ENCODE measurements around the gene ATXN10. TPM values are rescaled to one million over a fixed set of nuclear protein-coding genes. Genes with fewer than 3 reads are reported as not detected.
"Not testable (repeated sequence)": the region's sequence is repeated elsewhere in the genome, so short reads cannot be mapped to it uniquely, and the experiment has no call there.

The ATXN10 gene
- total RNA-seq, 1 experiment from 2014 or later, result 116 TPM

GRCh38 chr22:45709060-45709739 is 37.6 kb downstream of the ATXN10 start:
- peak; percentile 91 for DNase-seq (ENCODE audit: low read depth)

GRCh38 chr22:45709866-45710265 is 38.2 kb downstream of the ATXN10 start:
- peak; percentile 34 for DNase-seq (ENCODE audit: low read depth)

DNA sequence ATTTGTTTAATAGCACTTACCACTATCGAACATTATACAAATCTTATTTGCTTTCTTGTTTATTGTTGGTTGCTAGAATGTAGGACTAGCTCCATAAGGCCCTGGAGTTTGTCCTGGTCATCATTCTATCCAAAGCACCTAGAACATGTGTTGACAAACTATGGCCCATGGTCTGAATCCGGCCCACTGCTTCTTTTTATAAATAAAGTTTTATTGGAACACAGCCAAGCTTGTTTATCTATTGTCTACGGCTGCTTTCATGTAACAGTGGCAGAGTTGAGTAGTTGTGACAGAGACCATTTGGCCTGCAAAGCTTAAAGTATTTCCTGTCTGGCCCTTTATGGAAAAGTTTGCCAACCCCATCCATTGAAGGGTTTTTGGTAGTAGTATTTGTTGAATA is 38.8 kb downstream of the ATXN10 start:
- no peak for DNase-seq (ENCODE audit: low read depth)

- not testable (repeated sequence) for DNase-seq (ENCODE audit: low read depth)
Measured at GRCh38 chr22:45714390-45714789, 42.8 kb downstream of the ATXN10 start.

GRCh38 chr22:45717789-45718188 is 46.2 kb downstream of the ATXN10 start:
- peak; percentile 33 for DNase-seq (ENCODE audit: low read depth)

DNA sequence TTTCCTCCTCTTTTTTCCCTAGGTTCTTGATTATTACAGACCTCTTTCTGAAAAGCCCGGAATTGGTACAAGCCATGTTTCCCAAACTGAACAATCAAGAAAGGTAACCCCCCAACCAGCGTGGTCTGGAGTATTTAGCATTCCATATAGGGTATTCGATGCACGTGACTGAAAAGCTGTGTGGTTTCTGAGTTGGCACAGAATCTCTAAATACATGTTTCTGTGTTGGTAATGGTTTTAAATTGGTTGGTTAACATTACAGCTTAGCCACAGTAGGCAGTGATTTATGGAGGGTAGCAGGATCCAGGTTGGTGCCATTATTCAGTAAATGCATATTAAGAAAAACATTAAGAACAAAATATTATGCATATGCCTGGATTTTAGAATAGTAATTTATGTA is 46.8 kb downstream of the ATXN10 start:
- DNase-seq (ENCODE audit: low read depth), result peak; percentile 24

DNA sequence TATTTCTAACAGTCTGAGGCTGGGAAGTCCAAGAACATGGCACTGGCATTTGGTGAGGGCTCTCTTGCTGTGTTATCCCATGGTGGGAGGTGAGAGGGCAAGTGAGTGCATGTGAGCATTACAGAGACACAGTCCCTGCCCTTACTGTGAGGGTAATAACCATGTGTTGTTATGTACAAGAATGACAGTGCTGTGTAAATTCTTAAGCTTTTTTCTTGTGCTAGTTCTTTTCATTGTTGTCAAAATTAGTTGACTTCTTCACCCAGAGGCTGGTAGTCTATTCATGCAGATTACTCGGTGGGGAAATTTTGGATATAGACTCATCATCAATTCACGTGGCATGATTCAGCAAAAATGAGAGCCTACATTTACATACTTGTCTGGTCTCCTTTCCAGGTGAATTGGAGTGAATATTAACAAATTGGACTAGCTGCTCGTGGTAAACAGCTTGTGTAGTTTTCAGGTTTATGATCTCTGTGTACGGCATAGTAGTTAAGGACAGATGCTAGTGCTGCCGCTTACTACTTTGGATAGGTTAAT is 49.3 kb downstream of the ATXN10 start:
- DNase-seq (ENCODE audit: low read depth), result no peak

GRCh38 chr22:45722006-45722405 is 50.4 kb downstream of the ATXN10 start:
- no peak for DNase-seq (ENCODE audit: low read depth)

GRCh38 chr22:45726081-45726480 is 54.4 kb downstream of the ATXN10 start:
- no peak for DNase-seq (ENCODE audit: low read depth)

DNA sequence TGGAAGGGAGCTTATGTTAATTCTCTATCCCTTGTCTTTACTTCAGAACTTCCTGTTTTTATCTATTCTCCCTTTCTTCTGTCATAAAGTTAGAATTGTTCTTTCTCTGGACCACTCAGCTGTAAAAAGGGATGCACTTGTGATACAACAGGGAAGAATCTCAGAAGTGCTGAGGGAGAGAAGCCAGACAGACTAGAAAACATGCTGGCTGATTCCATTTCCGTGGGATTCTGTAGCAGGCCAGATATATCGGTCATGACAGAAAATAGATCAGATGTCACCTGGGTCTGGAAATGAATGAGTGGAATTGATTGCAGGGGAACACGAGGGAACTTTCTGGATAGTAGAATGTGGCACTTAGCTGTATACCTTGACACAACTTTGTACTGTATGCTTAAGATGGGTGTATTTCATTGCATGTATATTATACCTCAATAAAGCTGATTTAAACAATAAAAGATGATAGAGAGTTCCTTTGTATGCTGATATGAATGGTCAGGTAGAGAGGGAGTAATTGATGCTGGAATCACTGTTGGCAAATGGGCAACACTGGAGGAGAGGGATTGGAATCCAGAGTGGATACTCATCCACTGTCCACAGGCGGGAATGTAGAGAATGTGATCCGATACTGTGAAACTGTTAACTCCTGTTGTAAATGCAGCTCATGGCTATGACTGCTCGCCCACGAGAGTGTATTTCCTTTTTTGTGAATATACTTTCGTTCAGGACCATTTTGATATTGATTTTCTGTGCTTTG is 59.6 kb downstream of the ATXN10 start:
- DNase-seq (ENCODE audit: low read depth), result peak; percentile 11

DNA sequence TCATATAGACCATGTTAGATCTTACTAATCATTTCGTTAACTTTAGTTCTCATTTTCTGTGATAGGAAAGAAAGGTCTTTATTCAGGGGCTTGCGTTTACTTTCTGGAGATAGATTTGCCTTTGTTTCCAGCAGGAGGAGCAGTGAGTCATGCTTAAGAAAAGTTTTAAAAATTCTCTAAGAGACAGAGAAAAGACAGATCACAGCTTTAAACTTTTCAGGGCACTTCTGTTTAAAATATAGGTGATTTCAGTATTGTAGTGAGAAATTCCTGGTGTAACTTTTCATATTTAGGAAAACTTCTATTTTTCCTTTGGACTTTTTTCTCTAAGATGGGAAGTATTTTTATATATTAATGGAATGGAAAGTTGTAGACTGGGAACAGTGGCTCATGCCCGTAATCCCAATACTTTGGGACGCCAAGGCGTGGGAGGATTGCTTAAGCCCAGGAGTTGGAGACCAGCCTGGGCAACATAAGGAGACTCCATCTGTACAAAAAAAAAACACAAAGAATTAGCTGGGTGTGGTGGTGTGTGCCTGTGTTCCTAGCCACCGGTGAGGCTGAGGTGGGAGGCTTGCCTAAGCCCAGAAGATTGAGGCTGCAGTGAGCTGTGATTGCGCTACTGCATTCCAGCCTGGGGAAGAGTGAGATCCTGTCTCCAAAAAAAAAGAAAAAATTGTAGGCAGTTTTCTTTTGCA is 60.3 kb downstream of the ATXN10 start:
- DNase-seq (ENCODE audit: low read depth), result no peak

DNA sequence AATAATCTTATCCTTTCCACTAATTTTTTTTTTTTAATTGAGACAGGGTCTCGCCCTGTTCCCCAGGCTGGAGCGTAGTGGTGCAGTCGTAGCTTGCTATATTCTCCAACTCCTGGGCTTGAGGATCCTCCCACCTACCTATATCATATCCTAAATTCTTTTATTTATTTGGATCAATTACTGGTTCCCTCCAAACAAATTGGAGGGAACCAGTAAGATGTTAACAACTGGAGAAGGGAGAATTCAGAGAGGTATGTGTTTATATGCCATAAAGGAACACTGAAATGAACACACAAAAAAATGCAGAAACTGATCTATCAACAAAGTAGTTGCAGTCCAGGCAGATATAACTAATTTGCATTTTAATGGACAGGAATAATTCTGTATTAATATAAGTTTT is 63.6 kb downstream of the ATXN10 start:
- no peak for DNase-seq (ENCODE audit: low read depth)

GRCh38 chr22:45738206-45738605 is 66.6 kb downstream of the ATXN10 start:
- DNase-seq (ENCODE audit: low read depth), result no peak

DNA sequence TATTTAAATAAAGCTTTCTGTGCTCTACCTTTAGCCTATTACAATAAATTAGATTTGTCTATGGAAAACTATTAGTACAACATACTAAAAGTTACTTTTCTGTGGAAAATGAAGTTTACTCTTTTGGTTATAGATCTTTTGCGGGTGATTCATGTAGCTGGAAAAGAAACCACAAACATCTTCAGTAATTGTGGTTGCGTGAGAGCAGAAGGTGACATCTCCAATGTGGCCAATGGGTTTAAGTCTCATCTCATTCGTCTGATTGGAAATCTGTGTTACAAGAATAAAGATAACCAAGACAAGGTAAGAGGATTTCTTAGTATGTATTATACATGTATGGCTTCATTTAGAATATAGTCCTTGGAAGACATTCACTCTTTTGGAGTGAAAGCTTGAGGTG is 68.6 kb downstream of the ATXN10 start:
- no peak for DNase-seq (ENCODE audit: low read depth)

- DNase-seq (ENCODE audit: low read depth), result no peak
Measured at GRCh38 chr22:45742866-45743450, 71.3 kb downstream of the ATXN10 start.

DNA sequence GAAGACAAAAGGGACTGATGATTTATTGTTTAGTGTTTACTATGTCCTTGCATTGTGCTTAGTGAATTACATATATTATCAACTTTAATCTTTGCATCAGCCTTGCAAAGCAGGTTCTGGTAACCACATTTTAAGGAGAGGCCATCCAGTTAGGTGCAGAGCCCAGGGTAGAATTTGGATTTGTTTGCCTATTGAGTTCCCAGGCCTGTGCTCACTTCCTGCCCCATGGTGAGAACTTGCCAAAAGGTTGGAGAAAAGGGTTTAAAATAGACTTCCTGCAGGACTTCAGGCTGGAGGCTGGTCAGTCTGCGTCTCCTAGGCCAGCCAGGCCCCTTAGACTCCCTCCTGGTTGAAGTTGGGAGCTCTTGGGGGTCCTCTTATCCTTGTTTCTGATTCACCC is 72.1 kb downstream of the ATXN10 start:
- no peak for DNase-seq (ENCODE audit: low read depth)

- DNase-seq (ENCODE audit: low read depth), result no peak
Measured at GRCh38 chr22:45744442-45744841, 72.8 kb downstream of the ATXN10 start.

DNA sequence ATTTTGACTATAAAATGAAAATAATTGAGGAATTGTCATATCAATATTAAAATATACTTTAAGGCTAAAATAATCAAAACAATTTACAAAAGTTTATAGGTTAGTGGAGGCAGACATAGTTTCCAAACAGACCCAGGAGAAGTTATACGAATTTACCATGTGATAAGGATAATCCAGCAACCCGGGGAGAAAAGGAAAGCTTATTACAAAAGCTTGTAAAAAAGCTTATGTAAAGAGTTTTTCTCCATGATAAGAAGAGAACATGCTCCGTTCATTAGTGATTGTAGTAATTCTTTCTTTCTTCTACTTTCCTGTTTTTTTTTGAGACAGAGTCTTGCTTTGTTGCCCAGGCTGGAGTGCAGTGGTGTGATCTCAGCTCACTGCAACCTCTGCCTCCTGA is 79.0 kb downstream of the ATXN10 start:
- DNase-seq (ENCODE audit: low read depth), result no peak

DNA sequence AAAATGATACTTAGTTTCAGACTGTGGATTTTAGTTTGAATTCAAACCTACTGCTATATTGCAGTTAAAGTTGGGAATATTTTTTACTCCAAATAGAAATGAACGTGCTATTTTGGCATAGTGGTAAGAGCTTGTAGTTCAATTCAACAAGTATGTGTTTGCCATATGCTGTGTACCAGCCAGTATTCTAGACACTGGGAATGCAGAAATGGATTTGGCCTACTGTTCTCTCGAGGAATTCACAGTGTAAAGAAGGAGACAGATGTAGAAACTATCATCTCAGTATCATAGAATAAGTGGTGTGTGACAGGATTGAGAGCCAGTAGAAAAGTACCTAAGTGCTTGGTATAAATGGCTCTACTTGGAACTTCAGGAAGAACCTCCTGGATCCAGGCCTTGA is 80.4 kb downstream of the ATXN10 start:
- DNase-seq (ENCODE audit: low read depth), result no peak

GRCh38 chr22:45754822-45755221 is 83.2 kb downstream of the ATXN10 start:
- DNase-seq (ENCODE audit: low read depth), result no peak

DNA sequence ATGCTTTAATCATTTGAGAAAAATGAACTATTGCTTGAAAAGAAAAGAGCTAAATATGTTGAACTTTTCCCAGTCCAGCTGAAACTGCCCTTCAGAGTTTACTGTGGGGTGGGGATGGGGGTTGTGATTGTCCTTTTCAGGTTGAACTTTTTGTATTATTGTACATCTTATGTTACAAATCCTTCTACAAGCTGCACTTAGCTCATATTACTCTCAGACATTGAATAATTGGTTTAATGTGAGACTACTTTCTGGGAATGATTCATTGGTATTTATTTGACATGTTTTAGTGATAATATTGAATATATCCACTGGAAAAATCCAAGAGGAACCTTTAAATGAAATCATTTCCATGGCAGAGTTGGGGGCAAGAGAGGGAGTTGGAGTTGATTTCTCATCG is 84.9 kb downstream of the ATXN10 start:
- DNase-seq (ENCODE audit: low read depth), result no peak

DNA sequence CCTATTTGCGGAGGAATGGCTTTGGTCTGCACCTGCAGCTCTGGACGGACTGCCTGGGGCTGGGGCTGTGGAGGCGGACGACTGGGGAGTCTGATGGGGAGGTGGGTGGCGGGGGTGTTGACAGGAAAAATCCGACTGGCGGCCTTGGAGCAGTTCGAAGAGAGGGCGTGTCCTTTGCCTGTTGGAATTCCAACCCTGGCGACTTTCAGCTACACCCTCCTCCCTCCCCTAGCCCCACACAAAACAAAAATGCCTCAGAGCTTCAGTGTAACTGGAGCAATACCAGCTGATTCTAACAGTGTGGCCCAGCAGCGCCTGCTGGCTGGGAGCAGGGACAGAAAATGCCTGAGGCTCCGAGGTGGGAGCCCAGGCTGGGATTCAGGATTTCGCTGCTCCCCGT is 85.4 kb downstream of the ATXN10 start:
- no peak for DNase-seq (ENCODE audit: low read depth)
